ENCODE data around the gene HOXB1. TPM values are rescaled to one million over a fixed set of nuclear protein-coding genes. Genes with fewer than 3 reads are reported as not detected.

Gene HOXB1
- total and polyA plus RNA-seq, 2 of the 13 experiments (the other 11 are each of a cell fraction or from before 2014, with no cell fraction given), result not detected

DNA sequence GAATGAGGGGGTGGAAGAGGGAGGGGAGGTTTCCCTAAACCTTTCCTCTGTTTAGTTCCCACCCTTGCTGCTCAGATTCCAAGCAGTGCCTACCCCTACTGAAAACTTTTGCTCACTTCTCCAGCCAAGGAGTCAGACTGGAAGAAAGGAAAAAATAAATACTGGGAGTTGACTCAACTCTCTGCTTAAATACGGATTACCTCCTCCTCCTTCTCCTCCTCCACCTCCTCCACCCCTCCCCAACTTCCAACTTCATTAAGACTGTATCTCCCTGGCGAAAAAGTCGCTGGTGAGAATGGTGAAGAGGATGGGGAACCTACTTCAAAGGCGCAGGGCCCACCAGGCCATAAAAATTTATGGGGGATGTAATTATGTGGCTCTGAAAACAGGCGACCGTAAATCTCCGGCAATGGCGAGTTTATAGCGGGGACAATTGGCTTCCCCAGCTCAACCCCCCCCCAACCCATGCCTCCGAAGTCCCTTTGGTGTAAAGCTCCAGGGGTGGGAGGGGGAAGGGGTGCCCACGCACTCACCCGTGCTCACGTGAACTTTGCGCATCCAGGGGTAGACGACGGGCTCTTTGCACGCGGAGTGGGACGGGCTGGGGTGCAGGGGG lies 46.6 kb upstream of the HOXB1 start:
- Histone ChIP-seq H3K36me3 (replicated peaks in 1 of 2; ENCODE audit: control insufficient read depth in 1 of 2, insufficient read depth in 2 of 2, low read length in 2 of 2) (no peaks in the 10 kb centered on the region), H3K4me3 (replicated peaks in 1 of 3; ENCODE audit: insufficient read depth in 1 of 3, low read depth in 2 of 3, low read length in 3 of 3) (no peak overlapping the region), H3K4me1 (ENCODE audit: insufficient read depth, low read length) (no peaks in the 10 kb centered on the region), H3K9me3 (ENCODE audit: low read length) (no peaks in the 10 kb centered on the region), H3K27ac (ENCODE audit: extremely low read length, insufficient read depth, low read length) (no peak overlapping the region), H3K79me2 (ENCODE audit: insufficient read depth, low read length) (no peaks in the 10 kb centered on the region), H4K20me1 (ENCODE audit: insufficient read depth, low read length) (no peaks in the 10 kb centered on the region; the same call in 1 of the 2 replicates), H3K27me3 (ENCODE audit: control insufficient read depth in 1 of 2, insufficient read depth in 2 of 2, low read length in 2 of 2) (peaks cover 36 to 89% of the 10 kb centered on the region in 2 experiments), H3K9ac (ENCODE audit: insufficient read depth, low read depth, low read length) (no peak overlapping the region), H3K4me2 (ENCODE audit: low read depth, low read length) (no peak overlapping the region), H2AFZ (ENCODE audit: low read length) (no peak overlapping the region)
- FAIRE-seq, result no peak
- in situ Hi-C loops (cut with HindIII; ENCODE audit: extremely low pct_ligation_motif_present, low pct_unique_long_range_greater_than_20kb) (no loop called here), intact Hi-C loops (cut with micrococcal nuclease; ENCODE audit: unreplicated experiment) (no loop called here)
- no peak for TF ChIP-seq ZBTB21 (CRISPR knock-in tag; IDR thresholded peaks at IDR 0.05)
- TF ChIP-seq ELF3 (CRISPR knock-in tag; IDR thresholded peaks at IDR 0.05), result no peak
- TF ChIP-seq SNAPC2 (CRISPR knock-in tag; IDR thresholded peaks at IDR 0.05), result no peak
- no peak for TF ChIP-seq ZNF574 (CRISPR knock-in tag; IDR thresholded peaks at IDR 0.05)
- TF ChIP-seq EZH2 (conservative IDR thresholded peaks at IDR 0.05; ENCODE audit: low read depth, low read length), result 0 out of 2 replicates have a peak, but pooled peaks have one; percentile 72
- CTCF ChIA-PET (ENCODE audit: low intra/inter-chr PET ratio, low total read pairs), result no interaction called here
- no peak for DNase-seq (ENCODE audit: low spot score)
- no TSS peak for BruUV-seq (replicated peaks)
- 14% methylated on average over 9 of the region's 19 CpGs for WGBS (ENCODE audit: low lambda C conversion rate)
- POLR2A ChIA-PET, result no interaction called here
- ATAC-seq, result no peak
